Activated T-helper 17 cell treated with anti-CD3 and anti-CD28 coated beads, Interleukin-2, amount 50 U/mL, for 72 hours (primary cell): ENCODE data around the gene KLK1. TPM values are rescaled to one million over a fixed set of nuclear protein-coding genes. Genes with fewer than 3 reads are reported as not detected.
"Not testable (repeated sequence)": the region's sequence is repeated elsewhere in the genome, so short reads cannot be mapped to it uniquely, and the experiment has no call there.

Experiments used
- ATAC-seq: fragments of 150-1000 bp; cut with Tn5 transposase; replicated peaks from 2 replicates; pipeline ENCODE4 v1.10.0; 2021; ENCODE audit warnings: mild to moderate bottlenecking, moderate library complexity
- H3K27ac Mint-ChIP-seq: one replicate; pipeline ENCODE4 v1.8.0; 2022; ENCODE audit warnings: mixed read lengths
- H3K27me3 Mint-ChIP-seq: one replicate; pipeline ENCODE4 v1.8.0; 2022; ENCODE audit warnings: mixed read lengths
- H3K36me3 Mint-ChIP-seq: one replicate; pipeline ENCODE4 v1.8.0; 2022; ENCODE audit warnings: low read depth, mild to moderate bottlenecking, mixed read lengths
- H3K4me1 Mint-ChIP-seq: one replicate; pipeline ENCODE4 v1.8.0; 2022; ENCODE audit warnings: mixed read lengths
- H3K4me3 Mint-ChIP-seq: one replicate; pipeline ENCODE4 v1.8.0; 2022; ENCODE audit warnings: mild to moderate bottlenecking, mixed read lengths
- H3K9me3 Mint-ChIP-seq: one replicate; pipeline ENCODE4 v1.8.0; 2022; ENCODE audit warnings: mixed read lengths
- total RNA-seq, 2 donors: library from RNA; stranded (reverse); gene quantifications; one replicate each; pipeline ENCODE4 v1.2.3, GENCODE V29; 2022

KLK1 gene
- total RNA-seq, 2 donors from 2014 or later: 0.39 to 2.0 TPM

DNA sequence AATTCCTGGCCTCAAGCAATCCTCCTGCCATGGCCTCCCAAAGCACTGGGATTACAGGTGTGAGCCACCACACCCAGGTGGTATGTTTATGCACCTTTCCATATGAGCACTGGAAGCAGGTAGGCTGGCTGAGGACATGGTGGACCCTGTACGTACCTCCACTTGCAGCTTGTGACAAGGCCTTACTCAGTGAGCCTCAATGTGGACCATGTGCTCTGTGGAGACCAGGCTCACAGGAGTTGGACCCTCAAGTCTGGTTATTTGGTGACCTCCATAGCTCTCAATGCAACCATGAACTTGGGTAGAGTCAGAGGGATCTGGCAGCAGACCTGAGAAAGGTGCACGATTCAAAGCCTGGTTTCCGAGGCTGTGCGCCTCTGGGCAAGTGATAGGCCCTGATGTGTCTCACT lies 27.9 kb downstream of the KLK1 start:
- no peak overlapping the region for H3K4me3 Mint-ChIP-seq
- H3K4me1 Mint-ChIP-seq: no peaks in the 10 kb centered on the region
- peaks cover 36% of the 10 kb centered on the region for H3K36me3 Mint-ChIP-seq
- ATAC-seq: no peak
- H3K9me3 Mint-ChIP-seq: no peaks in the 10 kb centered on the region
- H3K27ac Mint-ChIP-seq: no peak overlapping the region
- no peaks in the 10 kb centered on the region for H3K27me3 Mint-ChIP-seq

DNA sequence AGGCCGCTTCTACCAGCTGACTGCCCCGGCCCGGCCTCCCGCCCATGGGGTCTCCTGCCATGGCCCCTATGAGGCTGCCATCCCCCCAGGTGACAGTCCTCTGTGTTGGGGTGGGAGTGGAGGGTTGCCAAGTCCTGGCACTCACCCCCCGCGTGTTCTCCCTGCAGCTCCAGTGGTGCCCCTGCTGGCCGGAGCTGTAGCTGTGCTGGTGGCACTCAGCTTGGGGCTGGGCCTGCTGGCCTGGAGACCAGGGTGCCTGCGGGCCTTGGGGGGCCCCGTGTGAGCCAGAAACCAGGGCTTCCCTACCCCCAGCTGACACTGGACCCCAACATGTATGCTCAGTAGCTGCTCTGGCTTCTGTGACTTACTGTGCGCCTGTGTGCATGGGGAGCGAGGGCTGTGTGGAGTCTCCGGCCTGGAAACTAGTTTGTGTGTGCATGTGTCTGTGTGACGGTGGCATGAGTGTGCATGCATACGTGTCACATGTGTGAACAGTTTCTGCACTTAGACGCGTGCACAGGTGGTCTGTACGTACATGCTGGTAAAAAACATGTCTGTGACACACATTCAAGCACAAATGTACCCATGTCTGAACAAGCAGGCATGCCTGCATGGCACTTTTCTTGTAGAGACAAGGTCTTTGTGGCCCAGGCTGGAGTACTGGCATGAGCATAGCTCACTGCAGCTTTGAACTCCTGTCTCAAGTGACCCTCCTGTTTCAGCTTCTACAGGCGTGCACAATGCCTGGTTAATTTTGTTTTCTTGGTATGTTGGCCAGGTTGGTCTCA lies 28.5 kb downstream of the KLK1 start:
- H3K4me1 Mint-ChIP-seq: no peaks in the 10 kb centered on the region
- H3K27ac Mint-ChIP-seq: no peak overlapping the region
- no peaks in the 10 kb centered on the region for H3K27me3 Mint-ChIP-seq
- H3K36me3 Mint-ChIP-seq: peaks cover 30% of the 10 kb centered on the region
- H3K9me3 Mint-ChIP-seq: no peaks in the 10 kb centered on the region
- ATAC-seq: peak; percentile 9
- no peak overlapping the region for H3K4me3 Mint-ChIP-seq

DNA sequence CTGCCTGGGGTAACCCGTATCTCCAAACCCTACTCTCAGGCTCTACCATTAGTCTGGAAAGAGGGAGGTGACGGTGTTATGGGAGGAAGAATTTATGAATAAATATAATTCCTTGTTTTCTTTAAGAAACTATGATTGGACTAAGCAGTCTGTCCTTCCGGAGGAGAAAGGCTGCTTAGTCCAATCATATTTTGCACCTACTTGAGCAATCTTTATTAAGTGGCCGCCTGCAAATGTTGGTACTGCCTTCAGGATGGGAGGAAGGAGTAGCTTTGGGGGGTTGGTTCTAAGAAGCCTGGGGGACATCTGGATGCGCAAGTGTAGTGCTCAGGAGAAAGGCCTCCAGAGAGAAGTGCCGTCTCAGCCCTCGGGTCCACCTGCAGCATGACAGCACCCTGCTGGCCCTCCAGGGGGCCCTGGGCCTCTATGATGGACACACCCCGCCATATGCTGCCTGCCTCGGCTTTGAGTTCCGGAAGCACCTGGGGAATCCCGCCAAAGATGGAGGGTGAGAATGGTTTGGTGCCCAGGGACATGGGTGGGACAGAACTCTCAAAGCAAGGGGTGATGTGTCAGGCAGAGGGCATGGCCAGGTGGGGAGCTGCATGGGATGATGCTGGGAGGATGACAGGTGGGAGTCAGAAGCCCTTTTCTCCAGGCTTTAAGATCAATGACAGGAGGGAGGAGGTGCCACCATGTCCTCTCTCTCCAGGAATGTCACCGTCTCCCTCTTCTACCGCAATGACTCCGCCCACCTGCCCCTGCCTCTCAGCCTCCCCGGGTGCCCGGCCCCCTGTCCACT lies 29.3 kb downstream of the KLK1 start:
- Mint-ChIP-seq H3K36me3 (peaks cover 22% of the 10 kb centered on the region), H3K9me3 (no peaks in the 10 kb centered on the region), H3K4me3 (no peak overlapping the region), H3K27ac (peak overlapping the region; percentile 43), H3K27me3 (no peaks in the 10 kb centered on the region), H3K4me1 (no peaks in the 10 kb centered on the region)
- ATAC-seq: peak; percentile 25

DNA sequence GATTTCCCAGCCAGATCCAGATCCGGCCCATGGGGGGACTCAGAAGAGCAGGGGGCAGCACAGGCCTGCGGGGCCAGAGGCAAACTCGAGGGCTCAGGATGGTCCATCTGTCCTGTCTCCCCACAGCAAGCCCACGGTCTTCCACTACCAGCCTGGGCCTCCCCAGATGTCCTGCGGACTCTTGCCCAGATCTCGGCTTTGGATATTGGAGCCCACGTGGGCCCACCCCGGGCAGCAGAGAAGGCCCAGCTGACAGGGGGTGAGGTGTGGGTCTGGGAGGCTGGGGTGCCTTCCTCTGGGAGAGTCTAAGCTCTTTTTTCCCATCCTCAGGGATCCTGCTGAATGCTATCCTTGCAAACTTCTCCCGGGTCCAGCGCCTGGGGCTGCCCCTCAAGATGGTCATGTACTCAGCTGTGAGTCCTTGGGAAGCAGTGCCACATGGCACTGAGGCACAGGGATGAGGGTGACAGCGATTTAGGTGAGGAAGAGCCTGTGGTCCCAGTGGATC lies 30.0 kb downstream of the KLK1 start:
- ATAC-seq: no peak
- no peaks in the 10 kb centered on the region for H3K4me1 Mint-ChIP-seq
- H3K4me3 Mint-ChIP-seq: no peak overlapping the region
- H3K27ac Mint-ChIP-seq: no peak overlapping the region
- no peaks in the 10 kb centered on the region for H3K27me3 Mint-ChIP-seq
- peaks cover 18% of the 10 kb centered on the region for H3K36me3 Mint-ChIP-seq
- H3K9me3 Mint-ChIP-seq: no peaks in the 10 kb centered on the region

DNA sequence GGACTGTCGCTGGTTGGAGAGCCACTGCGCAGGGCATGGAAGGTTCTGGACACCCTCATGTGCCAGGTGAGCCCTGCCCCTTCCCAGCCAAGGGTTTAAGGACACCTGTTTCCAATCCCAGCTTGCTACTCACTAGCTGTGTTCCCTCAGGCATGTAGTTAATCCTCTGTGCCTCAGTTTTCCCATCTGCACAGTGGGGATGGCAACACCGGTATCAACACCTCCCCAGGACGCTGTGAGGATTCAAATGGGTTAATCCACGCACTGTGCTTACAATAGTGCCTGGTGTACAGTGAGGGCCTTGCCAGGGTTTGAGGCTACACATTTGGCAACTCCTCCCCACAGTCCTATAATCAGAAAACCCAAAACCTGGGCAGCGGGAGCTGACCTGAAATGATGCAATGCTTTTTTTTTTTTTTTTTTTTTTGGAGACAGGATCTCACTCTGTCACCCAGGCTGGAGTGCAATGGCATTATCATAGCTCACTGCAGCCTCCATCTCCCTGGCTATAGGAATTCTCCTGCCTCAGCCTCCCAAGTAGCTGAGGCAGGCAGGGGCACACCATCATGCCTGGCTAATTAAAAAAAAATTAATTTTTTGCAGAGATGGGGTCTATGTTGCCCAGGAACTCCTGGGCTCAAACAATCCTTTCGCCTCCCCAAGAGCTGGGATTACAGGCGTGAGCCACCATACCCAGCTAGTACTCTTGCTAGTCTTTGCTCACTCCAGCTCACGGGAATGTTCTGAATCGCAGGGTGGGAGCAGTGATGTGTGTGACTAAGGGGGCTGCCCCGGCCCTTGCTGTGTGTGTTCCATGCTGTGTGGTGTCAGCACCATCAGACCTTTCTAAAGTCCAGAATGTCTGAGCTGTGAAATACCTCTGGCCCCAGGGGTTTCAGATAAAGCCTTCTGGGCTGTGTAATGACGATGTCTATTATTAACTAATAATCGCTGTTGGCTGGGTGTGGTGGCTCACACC lies 31.0 kb downstream of the KLK1 start:
- peaks cover 8% of the 10 kb centered on the region for H3K36me3 Mint-ChIP-seq

GRCh38 chr19:50791594-50792271 lies 31.9 kb downstream of the KLK1 start:
- Mint-ChIP-seq H3K4me1 (no peaks in the 10 kb centered on the region), H3K4me3 (no peak overlapping the region), H3K36me3 (peaks cover under 1% of the 10 kb centered on the region), H3K27me3 (no peaks in the 10 kb centered on the region), H3K9me3 (no peaks in the 10 kb centered on the region), H3K27ac (no peak overlapping the region)
- no peak for ATAC-seq

More for the DNA sequence above, 31.0 kb downstream of the KLK1 start:
- Mint-ChIP-seq H3K27me3 (no peaks in the 10 kb centered on the region), H3K9me3 (no peaks in the 10 kb centered on the region), H3K4me3 (no peak overlapping the region), H3K27ac (no peak overlapping the region), H3K4me1 (no peaks in the 10 kb centered on the region)
- ATAC-seq: no peak

GRCh38 chr19:50790922-50791467 lies 32.6 kb downstream of the KLK1 start:
- H3K27ac Mint-ChIP-seq: no peak overlapping the region
- no peaks in the 10 kb centered on the region for H3K4me1 Mint-ChIP-seq
- H3K36me3 Mint-ChIP-seq: no peaks in the 10 kb centered on the region
- no peak overlapping the region for H3K4me3 Mint-ChIP-seq
- H3K9me3 Mint-ChIP-seq: no peaks in the 10 kb centered on the region
- ATAC-seq: no peak
- no peaks in the 10 kb centered on the region for H3K27me3 Mint-ChIP-seq

GRCh38 chr19:50790396-50790795 lies 33.2 kb downstream of the KLK1 start, which contains the start of gene ACP4:
ACP4 (plus strand) TSS chr19:50790415; CDS start chr19:50790415, 0 bp downstream.
- Mint-ChIP-seq H3K27me3 (no peaks in the 10 kb centered on the region), H3K4me1 (no peaks in the 10 kb centered on the region), H3K27ac (no peak within 1 kb of the TSS), H3K9me3 (no peaks in the 10 kb centered on the region), H3K36me3 (no peaks in the 10 kb centered on the region), H3K4me3 (no peak within 1 kb of the TSS)
- no peak for ATAC-seq

DNA sequence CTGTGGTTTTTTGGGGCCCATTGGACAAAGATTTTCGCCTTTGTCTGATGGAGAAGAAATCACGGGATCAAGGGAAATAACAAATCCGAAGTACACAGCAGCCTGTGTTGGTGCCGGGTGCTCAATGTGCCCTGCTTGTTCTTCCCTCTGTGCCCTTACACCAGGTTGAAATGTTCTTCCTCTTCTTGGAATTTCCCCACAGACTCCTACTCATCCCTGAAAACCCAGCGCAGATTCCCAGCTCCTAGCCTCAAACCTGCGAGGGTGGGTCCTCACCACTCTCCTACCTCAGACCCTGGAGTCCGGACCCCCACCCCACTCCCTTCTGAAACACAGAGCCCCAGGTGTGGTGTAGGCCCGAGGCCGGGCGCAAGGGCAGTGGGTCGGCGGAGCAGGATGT lies 38.3 kb downstream of the KLK1 start:
- no peak for ATAC-seq
- Mint-ChIP-seq H3K27ac (no peak overlapping the region), H3K4me1 (no peaks in the 10 kb centered on the region)

GRCh38 chr19:50784710-50785109 lies 38.9 kb downstream of the KLK1 start:
- Mint-ChIP-seq H3K4me3 (no peak overlapping the region), H3K4me1 (no peaks in the 10 kb centered on the region), H3K27ac (no peak overlapping the region), H3K27me3 (peaks cover 12% of the 10 kb centered on the region), H3K36me3 (no peaks in the 10 kb centered on the region), H3K9me3 (no peaks in the 10 kb centered on the region)
- no peak for ATAC-seq

More for the DNA sequence above, 38.3 kb downstream of the KLK1 start:
- Mint-ChIP-seq H3K27me3 (peaks cover 7% of the 10 kb centered on the region), H3K9me3 (no peaks in the 10 kb centered on the region), H3K36me3 (no peaks in the 10 kb centered on the region), H3K4me3 (no peak overlapping the region)

DNA sequence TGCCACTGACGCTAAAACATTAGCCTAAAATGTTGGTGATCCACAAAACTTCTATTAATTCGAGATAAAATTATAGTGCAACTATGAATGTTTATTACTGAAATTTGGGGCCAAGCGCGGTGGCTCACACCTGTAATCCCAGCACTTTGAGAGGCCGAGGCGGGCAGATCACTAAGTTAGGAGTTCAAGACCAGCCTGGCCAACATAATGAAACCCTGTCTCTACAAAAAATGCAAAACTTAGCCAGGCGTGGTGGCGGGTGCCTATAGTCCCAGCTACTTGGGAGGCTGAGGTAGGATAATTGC lies 39.8 kb downstream of the KLK1 start:
- not testable (repeated sequence) for H3K4me1 Mint-ChIP-seq, H3K4me3 Mint-ChIP-seq, H3K27ac Mint-ChIP-seq, H3K9me3 Mint-ChIP-seq, H3K36me3 Mint-ChIP-seq, ATAC-seq
- H3K27me3 Mint-ChIP-seq: peaks cover 21% of the 10 kb centered on the region

GRCh38 chr19:50780753-50781435 lies 42.7 kb downstream of the KLK1 start:
- no peak overlapping the region for H3K27ac Mint-ChIP-seq
- ATAC-seq: no peak
- peaks cover 42% of the 10 kb centered on the region for H3K27me3 Mint-ChIP-seq
- no peaks in the 10 kb centered on the region for H3K36me3 Mint-ChIP-seq
- no peak overlapping the region for H3K4me3 Mint-ChIP-seq
- no peaks in the 10 kb centered on the region for H3K9me3 Mint-ChIP-seq
- H3K4me1 Mint-ChIP-seq: no peaks in the 10 kb centered on the region
